ENCODE measurements around the gene PRKAA2.

PRKAA2 gene

DNA sequence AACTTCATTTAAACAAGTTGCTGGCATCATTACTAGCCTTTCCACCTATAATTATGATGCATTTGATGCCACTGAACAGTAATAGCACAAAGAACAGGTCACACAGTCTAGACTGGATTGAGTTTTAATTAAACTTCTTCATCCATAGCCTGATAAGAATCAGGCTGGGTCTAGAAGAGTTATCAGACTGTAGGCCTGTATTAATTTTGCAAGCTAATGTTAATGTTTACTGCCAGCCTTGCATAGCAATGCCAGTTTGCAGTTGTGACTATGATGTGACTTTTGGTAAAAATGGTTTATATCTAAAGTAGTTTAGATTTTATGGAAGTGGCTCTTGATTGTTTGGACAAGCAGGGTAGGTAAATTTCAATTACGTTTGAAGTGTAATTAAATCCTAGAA is 68.0 kb downstream of the PRKAA2 start:
- no peak for DNase-seq (ENCODE audit: low read depth in 3 of 3)

DNA sequence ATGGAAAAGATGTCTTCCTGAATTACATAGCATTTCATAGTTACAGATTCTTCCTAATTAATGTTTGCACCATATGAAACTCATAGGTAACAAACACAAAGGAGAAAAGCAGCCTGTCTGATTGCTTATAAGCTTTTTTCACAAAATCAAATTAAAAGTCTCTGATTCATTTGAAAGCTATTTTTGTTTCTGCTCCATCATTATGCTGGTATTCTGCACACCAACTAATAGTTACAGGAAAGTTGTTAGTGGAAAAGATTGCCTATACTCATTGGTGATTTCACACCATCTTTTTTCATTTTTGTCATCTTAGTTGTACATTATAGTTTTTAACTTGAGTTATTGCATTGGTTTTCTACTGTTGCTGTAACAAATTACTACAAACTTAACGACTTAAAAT is 70.0 kb downstream of the PRKAA2 start:
- DNase-seq (ENCODE audit: low read depth in 3 of 3), result no peak

DNA sequence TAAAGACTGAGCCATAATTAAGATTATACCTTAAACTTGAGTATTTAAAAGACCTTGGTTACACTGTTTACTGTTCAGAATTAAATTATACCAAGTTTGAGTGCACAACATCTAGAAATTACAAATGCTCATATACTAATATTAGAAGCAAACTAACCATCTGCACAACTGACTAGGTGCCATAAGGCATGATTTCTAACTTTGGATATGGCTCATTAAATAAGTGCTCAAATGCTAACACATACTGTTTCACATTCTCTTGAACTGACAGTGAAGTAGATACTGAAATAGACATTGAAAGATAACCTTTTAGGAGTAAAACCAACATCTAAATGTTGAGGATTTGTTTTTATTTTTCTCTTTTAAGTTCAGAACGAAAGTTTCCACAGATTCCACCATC is 74.1 kb downstream of the PRKAA2 start:
- no peak for DNase-seq (ENCODE audit: low read depth in 3 of 3)

DNA sequence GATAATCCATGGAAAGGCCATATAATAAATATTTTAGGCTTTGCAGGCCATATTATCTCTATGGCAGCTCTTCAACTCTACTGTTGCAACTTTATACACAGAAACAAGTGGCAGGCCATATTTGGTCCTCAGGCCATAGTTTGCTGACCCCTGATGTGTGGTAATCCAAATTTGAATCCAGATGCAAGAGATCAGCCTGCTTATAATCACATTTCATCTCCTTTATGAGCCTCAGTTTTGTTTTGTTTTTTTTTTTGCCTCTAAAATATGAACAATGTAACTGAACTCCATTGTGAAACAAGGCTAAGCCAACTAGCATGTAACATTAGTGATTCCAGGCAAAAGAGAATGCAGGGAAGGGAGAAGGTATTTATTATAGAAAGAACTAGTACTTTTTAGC is 81.6 kb downstream of the PRKAA2 start:
- DNase-seq (ENCODE audit: low read depth in 3 of 3), result no peak

DNA sequence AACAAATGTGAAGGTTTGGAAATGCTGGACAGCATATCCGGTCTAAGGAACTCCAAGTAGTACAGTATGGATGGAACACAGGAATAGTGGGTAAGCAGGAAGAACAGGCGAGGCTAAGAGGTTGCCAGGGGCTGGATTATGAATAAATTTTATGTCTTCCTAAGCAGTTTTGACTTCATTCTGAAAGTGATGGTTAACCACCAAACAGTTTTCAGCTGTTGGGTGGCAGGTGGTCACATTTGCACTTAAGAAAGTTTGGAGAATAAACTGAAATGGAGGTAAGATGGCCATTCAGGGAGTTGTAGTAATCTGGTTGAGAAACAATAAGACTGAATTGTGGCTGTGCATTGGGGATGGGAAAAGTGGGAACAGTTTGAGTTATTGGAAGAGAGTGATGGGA is 83.8 kb downstream of the PRKAA2 start:
- no peak for DNase-seq (ENCODE audit: low read depth in 3 of 3)

DNA sequence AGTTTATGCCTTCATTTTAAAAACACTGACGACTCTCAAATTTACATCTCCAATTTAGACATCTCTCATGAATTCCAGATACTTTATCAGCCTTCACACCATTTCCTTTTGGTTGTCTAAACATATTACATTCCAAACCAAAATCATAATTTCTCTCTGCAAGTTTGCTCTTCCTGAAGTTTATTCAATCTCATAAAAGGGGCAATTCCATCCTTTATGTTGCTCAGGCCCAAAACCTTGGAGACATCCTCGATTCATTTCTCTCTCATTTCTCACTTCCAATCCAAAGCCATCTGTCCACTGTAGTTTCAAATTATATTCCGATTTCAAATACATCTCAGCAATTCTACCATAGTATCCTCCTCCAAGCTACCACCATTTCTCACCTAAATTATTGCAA is 100.1 kb downstream of the PRKAA2 start:
- DNase-seq (ENCODE audit: low read depth in 3 of 3), result no peak

DNA sequence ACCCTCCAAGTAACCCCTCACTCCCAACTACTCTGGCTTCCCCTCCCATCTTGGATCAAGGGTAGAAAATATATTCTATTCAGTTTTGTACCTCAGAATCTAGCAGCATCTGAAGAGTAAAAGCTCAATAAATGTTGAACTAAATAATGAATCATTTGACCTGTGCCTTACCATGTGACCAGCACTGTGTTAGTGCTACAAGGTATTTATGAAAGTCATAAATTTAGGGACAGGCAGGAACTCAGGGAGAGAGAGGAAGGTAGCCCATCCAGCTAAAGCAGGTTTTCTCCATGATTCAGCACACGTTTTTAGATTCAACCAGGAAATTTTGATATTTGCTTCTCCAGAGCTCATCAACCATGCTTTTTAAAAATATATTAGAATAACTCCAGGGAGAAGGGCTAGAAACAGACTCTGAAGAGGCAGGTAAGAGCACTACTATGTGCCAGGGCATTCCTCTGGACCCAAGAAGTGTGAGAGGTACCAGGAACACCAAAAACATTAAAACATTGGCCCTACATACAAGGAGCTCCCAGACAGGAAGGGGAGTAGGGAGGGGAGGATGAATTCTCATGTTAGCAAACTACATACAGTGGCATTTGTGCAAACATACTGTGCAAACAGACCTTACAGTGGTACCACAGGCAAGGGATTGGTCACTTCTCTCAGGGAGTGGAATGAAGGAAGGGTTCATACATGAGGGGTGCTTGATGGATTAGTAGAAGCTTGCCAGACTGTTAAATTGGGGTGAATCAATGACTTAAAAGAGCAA is 109.8 kb downstream of the PRKAA2 start:
- no peak for DNase-seq (ENCODE audit: low read depth in 3 of 3)

DNA sequence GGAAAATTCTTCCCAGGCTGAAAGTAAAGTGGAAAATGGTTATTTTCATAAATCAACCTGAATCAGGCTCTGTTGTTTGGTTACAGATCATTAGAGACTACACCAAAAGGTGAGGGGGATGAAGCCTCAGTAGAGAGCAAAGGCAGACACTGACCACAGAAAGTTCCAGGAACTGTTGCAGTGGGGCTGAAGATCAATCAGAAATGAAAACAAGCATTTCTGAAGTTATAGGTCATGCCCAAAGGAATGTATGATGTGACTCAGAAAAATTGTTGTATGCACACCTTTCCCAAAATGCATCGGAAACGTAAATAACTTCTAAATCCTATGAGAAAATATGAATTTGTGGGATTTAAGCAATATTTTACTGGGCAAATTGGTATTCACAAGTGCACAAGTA is 110.8 kb downstream of the PRKAA2 start:
- no peak for DNase-seq (ENCODE audit: low read depth in 3 of 3)

DNA sequence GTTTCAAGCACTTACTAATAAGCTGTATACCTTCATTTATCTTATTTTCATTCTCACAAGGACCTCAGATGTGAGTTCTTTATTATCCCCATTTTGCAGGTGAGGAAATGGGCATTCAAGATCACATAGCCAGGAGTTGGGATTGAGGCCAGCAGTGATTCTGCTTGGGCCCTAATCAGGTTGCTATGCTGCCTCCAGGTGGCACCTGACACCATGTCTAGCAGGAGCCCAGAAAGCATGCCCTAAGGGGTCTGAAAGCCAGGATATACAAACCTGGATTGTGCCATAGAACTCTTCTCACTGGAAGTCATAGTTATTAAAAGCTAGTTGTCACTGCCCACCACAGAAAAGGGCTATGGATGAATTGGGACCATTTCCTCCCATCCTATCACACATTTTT is 113.0 kb downstream of the PRKAA2 start:
- DNase-seq (ENCODE audit: low read depth in 3 of 3), result no peak

DNA sequence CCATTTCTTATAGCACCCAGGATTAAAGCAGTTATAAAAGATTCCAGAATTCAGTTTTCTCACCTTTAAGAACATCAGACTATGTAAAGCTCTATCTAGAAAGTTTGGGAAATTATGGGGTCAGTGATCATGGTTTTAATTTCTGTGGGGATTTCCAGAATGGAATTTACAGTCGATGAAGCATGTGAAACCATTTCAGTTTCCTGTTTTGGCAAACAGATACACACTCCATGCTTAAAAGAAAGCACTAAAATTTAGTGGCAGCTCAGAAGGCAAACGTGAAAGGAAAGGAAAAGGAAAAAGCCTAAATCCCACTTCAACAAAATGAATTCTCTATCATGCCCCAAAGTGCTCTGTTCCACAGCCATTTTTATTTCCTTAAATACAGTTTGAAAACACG is 113.7 kb downstream of the PRKAA2 start:
- no peak for DNase-seq (ENCODE audit: low read depth in 3 of 3)
